GM10266 (cell line): Measurements from ENCODE around the gene PCNX2.

Experiments
- DNase-seq: peaks from one replicate; pipeline ENCODE4 v3.0.0; 2012; ENCODE audit errors: extremely low spot score
- TF ChIP-seq, protein P1 (sequence below): IDR thresholded peaks from 2 replicates; pipeline ENCODE4 v1.5.1; 2012; ENCODE audit warnings: mild to moderate bottlenecking, low read depth; ENCODE audit not compliant: control insufficient read depth, insufficient read depth; ENCODE audit errors: missing control alignments

PCNX2 gene

DNA sequence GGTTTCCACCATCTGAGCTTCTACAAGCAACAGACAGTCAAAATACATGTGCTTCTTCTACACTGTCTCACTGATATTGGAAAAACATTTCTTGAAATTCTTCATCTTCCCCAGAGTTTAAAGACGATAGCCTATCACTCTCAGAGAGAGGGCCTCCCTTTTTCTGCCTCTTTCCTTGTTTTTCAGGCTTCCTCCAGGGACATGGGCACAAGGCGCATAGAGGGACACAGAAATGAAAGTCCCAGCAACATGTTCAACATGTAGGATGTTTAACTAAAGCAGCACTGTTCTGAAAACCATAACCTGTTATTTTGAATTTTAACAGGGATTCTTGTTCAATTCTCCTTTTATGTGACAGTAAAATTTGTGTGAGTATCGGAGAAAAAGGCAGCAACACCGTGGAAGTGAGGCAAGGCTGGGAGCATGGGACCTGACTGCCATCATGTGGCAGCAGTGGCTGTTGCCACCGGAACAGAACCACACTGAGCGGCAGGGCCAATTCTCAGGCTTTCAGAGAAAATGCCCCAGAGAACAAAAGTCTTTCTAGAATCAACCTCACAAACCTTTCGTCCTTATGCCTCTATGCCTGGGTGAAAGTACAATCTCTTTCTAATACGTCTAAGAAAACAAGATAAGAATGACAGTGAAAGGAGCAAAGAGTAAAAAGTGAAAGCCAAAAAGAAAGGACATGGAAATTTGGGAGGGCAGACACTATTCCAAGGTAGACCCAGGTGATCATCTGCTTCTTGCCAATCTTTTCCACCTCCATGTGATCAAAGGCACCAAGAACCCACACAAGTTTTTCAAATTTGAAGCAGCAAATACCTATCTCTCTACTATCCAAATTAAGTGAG lies 54.5 kb downstream of the PCNX2 start:
- TF ChIP-seq, protein P1, sequence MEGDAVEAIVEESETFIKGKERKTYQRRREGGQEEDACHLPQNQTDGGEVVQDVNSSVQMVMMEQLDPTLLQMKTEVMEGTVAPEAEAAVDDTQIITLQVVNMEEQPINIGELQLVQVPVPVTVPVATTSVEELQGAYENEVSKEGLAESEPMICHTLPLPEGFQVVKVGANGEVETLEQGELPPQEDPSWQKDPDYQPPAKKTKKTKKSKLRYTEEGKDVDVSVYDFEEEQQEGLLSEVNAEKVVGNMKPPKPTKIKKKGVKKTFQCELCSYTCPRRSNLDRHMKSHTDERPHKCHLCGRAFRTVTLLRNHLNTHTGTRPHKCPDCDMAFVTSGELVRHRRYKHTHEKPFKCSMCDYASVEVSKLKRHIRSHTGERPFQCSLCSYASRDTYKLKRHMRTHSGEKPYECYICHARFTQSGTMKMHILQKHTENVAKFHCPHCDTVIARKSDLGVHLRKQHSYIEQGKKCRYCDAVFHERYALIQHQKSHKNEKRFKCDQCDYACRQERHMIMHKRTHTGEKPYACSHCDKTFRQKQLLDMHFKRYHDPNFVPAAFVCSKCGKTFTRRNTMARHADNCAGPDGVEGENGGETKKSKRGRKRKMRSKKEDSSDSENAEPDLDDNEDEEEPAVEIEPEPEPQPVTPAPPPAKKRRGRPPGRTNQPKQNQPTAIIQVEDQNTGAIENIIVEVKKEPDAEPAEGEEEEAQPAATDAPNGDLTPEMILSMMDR, result peak; percentile 68
- DNase-seq, result peak; percentile 19

DNA sequence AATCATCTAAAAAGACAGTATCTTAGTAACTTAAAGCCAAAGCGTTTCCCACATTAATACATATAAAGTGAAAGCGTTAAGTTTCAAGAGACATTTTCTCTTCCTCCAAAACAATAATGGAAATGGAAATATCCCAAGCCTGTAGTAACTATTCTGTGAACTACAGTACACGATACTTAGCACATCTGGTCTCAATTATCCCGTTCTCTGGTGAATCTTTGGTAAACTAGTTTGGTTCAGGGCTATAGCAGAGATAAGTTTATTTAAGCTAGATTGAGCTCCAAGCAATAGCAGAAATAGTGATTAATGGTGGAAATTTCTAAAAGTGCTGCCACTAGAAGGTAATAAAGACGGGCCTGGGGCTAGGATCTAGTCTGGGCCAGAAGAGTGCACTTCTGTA lies 55.2 kb downstream of the PCNX2 start:
- TF ChIP-seq, protein P1, result no peak
- DNase-seq, result no peak

DNA sequence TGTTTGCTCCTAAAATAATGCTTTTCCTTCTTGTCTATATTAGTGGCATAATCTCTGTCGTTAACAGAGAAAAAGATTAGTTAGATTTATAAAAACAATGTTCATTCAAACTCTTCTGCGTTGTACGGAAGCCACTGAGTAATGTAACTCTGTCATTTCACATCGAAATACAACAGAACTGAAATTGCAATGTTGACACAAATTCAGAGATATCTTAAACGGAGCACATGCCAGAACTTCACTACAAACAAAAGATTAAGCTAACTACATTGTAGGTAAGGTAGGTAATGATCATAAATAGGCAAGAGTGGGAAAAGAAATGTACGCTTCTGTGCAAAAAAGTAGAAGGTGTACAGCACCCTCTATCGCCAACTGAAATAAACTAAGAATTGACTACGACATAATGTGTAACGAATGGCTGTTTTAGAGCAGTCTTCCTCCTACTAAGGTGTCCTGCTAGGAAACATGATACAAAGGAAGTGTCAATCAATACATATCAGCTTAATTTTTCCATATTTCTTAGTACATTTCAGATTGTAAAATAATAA lies 56.6 kb downstream of the PCNX2 start:
- no peak for DNase-seq
- TF ChIP-seq, protein P1, result no peak

DNA sequence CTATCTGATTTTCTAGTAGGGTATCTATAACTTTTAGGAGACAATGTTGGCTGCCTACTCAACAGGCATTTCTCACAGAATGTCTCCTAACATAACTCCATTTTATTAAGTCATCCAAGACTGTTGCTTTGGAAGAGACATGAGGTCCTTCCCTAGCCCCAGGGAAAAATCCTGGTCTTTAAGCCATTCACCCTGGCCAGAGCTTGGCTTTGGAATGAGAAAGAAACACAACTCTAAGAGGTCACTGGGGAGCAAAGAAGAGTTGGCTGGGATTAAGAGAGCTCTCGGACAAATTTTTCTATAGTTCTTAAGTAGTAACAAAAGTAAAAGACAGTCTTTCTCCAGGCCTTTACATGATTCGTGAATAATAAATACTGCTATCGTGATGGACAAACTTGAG lies 57.9 kb downstream of the PCNX2 start:
- TF ChIP-seq, protein P1, result no peak
- no peak for DNase-seq

DNA sequence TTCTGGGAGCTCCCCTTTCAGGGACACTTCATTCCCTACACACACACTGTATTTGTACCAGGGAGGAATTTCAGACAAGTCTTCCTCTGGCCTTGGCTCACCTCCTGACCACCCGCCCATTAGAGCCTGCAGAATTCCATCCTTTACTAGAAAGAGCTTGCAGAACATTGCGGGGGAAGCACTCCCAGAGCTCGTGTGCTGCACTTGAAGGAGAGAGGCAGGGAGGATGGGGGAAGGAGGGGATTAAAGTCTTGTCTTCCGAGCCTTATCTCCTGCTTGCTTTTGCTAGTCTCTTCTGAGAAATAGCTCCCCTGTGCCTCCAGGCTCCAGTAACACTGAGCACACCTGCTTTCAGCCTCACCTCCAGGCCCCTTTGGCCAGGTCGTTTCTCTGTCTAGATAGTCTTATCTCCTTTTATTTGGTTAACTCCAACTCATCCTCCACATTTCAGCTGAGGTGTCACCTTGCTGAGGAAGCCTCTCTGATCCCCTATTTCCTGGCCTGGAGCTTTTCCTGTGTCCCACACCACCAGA lies 62.0 kb downstream of the PCNX2 start:
- no peak for DNase-seq
- TF ChIP-seq, protein P1, result no peak

DNA sequence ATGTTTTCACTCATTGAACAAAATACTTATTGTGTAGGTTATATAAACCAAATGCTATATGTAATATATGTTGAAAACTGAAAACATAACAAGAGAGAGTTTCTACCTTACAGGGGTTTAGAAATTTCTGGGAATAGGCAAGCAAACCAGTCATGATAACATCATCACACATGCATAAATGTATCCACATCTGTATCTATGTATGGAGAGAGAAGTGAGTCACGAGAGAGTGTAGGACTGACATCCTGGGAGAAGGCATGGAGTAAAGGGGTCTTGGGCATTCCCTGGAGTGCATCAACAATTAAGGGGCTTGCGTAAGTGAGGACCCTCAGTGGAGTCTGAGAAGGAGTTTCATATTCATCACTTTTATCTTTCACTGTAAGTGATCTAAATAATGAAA lies 65.5 kb downstream of the PCNX2 start:
- DNase-seq, result no peak
- TF ChIP-seq, protein P1, result no peak

DNA sequence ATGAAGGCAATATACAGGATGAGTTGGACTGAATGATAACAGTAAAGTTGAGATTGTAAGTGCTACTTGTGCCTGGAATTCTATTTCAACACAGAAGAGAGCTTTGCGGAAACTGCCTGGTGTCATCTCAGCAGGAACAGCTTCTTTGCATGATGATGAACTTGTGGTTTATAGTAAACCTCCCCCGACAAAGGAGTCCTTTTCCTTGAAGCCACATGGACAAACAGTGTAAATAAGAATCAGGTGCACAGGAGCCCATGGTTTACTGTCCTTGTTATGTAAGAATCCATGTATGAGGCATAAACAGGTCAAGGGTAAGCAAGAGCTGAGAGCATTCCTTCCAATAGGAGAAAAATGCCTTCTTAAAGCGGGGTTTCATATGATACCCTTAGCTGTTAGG lies 66.2 kb downstream of the PCNX2 start:
- TF ChIP-seq, protein P1, result no peak
- no peak for DNase-seq
